ENCODE data around the gene OXSR1.
"Not testable (repeated sequence)": the region's sequence is repeated elsewhere in the genome, so short reads cannot be mapped to it uniquely, and the experiment has no call there.

Gene OXSR1

DNA sequence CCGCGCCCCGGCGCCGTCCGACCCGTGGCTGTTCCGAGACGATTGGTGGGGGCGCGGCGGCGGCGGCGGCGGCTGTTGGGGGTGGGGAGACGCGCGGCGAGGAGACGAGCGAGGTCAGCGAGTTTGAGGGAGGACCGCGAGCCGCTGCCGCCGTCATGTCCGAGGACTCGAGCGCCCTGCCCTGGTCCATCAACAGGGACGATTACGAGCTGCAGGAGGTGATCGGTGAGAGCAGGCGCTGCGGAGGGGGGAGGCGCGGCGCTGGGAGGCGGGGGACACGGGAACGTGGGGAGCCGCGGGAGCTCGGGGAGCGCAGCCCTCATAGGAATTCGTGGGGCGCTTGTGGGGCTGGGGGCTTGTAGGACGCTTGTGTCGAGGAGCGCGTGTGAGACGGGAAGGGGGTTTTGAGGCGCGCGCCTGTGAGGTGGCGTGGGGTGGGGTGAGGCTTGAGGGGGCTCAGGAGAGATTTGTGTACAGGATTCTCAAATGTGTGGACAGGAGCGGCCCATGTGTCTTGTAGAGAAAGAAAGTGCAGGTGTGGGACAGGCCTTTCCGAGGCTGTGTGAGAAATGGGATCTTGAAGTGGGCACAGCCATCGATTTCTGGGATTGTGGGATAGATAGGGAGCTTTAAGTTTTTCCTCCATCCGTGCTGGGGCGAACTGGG, 518 bp downstream of the OXSR1 start:
- no peak for DNase-seq (ENCODE audit: low spot score)

GRCh38 chr3:38167591-38167990, 2.3 kb downstream of the OXSR1 start:
- no peak for DNase-seq (ENCODE audit: low spot score)

DNA sequence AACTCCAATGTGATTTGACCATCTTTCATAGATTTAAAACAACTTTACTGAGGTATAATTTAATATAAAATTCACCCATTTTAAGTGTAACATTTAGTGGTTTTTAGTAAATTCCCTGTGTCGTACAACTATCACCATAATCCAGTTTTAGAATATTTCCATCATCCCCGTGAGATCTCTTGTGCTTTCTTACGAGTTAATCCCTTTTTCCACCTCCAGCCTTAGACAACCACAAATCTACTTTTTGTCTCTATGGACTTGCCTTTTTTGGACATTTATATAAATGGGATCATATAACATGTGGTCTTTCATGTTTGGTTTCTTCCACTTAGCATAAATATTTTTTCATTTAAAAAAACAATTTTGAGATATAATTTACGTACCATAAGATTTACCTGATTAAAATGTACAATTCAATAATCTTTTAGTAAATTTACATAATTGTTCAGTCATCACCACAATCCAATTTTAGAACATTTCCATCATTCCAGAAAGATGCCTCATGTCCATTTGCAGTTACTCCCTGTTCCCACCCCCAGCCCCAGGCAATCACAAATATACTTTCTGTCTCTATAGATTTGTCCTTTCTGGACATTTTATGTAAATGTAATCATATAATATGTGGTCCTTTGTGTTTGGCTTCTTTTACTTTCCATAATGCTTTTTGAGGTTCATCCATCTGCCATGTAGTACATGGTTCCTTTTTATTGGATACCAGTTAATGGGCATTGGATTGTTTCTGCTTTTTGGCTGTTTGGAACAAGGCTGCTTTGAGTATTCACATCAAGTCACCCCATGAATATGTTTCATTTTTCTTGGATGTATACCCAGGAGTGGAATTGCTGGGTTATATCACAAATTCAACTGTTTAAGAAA, 3.1 kb downstream of the OXSR1 start:
- DNase-seq (ENCODE audit: low spot score): no peak

DNA sequence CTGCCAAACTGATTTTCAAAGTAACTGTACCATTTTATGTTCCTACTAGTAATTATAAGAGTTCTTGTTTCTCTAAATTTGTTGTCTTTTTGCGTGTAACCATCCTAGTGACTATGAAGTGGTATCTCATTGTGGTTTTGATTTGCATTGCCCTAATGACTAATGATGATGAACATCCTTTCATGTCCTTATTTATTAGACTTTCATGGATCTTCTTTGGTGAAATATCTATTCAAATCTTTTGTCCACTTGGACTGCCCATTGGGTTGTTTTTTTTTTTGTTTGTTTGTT, 3.6 kb downstream of the OXSR1 start:
- DNase-seq (ENCODE audit: low spot score): no peak

- DNase-seq (ENCODE audit: low spot score): no peak
Observed at GRCh38 chr3:38170722-38171121, 5.4 kb downstream of the OXSR1 start.

DNA sequence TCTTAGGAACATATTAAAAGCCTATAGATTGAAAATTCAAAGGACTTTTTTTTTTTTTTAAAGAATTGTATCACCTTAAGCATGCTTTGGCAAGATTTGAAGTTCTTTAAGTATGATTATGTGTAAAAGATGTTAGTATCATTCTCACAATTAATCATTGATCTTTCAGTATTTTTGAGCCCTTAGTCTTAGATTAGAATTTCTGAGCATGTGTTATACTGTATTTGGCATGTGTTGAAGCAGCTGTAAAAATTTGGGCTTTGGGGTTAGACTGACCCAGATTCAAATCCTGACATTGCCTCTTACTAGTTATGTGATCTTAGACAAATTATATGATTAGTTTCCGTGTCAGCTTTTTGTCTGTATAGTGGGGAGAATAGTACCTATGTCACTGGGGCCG, 6.3 kb downstream of the OXSR1 start:
- no peak for DNase-seq (ENCODE audit: low spot score)

- no peak for DNase-seq (ENCODE audit: low spot score)
Observed at GRCh38 chr3:38173834-38174418, 8.6 kb downstream of the OXSR1 start.

- DNase-seq (ENCODE audit: low spot score): no peak
Observed at GRCh38 chr3:38177181-38177580, 11.8 kb downstream of the OXSR1 start.

- DNase-seq (ENCODE audit: low spot score): no peak
Observed at GRCh38 chr3:38186781-38187180, 21.4 kb downstream of the OXSR1 start.

DNA sequence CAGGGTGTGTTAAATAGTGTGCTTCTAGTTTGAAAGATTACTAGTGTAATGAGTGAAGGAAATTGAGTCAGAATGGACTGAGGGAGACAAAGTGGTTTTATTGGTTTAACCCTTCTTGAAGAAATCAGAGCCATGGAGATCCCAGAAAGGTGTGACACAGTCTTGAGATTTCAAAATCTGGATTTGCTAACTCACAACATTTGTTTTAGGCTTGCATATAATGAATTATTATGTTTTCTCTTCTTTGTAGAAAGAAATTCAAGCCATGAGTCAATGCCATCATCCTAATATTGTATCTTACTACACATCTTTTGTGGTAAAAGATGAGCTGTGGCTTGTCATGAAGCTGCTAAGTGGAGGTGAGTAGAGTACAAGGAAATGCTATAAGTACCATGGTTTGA, 25.1 kb downstream of the OXSR1 start:
- no peak for DNase-seq (ENCODE audit: low spot score)

DNA sequence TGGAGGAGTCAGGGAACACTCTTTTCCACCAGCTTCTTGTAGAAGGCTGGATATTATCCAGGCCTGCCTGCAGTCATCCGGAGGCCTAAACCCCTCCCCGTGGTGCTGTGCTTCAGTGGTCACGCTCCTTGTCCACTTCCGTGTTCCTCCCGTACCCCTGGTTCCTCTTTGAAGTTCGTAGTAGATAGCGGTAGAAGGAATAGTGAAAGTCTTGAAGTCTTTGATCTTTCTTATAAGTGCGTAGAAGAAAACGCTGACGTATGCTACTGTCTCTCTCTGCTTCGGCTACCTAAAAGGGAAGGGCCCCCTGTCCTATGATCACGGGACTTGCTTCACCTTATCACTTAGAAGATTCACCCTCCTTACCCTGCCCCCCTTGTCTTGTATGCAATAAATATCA, 37.6 kb downstream of the OXSR1 start:
- DNase-seq (ENCODE audit: low spot score): not testable (repeated sequence)

- DNase-seq (ENCODE audit: low spot score): no peak
Observed at GRCh38 chr3:38203690-38204089, 38.4 kb downstream of the OXSR1 start.

- no peak for DNase-seq (ENCODE audit: low spot score)
Observed at GRCh38 chr3:38204599-38205471, 39.5 kb downstream of the OXSR1 start.

GRCh38 chr3:38205472-38205805, 40.1 kb downstream of the OXSR1 start:
- no peak for DNase-seq (ENCODE audit: low spot score)

DNA sequence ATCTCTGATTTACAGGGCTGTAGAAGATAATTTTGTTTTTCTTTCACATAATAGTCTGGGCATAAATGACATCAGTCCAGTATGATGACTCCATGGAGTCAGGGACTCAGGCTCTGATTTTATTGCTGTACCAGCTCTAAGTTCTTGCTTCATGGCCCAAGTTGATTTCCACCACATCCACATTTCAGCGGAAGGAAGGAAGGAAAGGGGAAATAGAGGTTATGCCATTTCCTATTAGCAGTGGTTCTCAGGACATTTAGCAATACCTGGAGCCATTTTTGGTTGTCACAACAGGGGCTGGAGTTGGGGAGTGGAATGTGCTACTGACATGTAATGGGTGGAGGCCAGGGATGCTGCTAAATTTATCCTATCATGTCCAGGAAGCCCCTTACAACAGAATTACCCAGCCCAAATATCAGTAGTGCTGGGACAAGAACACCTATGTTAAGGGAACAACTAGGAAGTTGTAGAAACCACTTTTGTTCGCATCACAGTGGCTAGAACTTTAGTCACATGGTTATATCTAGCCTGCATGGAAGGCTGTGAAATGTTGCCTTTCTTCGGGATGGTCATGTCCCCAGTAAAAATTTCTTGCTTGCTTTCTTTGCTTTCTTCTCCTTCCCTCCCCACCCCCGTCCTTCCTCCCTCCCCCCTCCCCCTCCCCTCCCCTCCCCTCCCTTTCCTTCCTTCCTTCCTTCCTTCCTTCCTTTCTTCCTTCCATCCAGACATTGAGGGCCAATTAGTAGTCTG, 42.1 kb downstream of the OXSR1 start:
- DNase-seq (ENCODE audit: low spot score): no peak

GRCh38 chr3:38210141-38210757, 44.9 kb downstream of the OXSR1 start:
- no peak for DNase-seq (ENCODE audit: low spot score)

DNA sequence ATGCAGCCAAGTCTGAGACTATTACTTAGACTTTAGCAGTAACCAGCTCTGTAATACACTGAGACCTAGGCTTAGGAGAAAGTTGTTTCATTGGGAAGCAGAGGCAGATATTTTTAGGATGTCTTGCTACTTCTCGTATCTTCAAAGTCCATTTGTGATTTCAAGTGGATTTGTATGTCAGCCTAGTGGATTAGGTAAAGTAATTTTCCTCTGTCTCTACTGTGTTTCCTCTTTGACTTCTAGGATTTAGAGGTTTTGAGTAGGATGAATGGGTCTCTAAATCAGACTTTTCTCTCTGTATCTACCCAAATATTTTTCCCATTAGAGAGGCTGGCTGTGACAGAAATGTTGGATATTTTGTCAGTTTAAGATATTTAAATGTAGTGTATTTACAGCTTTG, 46.8 kb downstream of the OXSR1 start:
- no peak for DNase-seq (ENCODE audit: low spot score)

- no peak for DNase-seq (ENCODE audit: low spot score)
Observed at GRCh38 chr3:38214560-38214959, 49.2 kb downstream of the OXSR1 start.

DNA sequence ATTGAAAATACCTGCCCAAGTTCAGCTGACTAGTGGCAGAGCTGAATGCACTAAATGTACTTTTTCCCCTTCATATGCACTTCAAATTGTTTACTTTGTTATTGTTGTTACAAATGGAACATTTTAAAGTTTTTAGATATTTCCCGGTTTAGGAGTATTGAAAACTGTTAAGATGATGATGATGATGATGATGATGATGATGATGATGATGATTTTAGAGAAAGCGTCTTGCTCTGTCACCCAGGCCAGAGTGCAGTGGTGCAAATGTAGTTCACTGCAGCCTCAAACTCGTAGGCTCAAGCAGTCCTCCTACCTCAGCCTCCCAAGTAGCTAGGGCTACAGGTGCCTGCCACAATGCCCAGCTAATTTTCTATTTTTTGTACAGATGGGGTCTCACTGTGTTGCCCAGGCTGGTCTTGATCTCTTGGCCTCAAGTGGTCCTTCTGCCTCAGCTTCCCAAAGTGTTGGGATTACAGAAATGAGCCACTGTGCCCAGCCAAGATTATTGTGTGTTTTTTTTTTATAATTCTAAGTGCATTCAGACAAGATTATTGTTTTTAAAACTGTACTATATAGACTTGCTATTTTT, 54.4 kb downstream of the OXSR1 start:
- DNase-seq (ENCODE audit: low spot score): no peak

DNA sequence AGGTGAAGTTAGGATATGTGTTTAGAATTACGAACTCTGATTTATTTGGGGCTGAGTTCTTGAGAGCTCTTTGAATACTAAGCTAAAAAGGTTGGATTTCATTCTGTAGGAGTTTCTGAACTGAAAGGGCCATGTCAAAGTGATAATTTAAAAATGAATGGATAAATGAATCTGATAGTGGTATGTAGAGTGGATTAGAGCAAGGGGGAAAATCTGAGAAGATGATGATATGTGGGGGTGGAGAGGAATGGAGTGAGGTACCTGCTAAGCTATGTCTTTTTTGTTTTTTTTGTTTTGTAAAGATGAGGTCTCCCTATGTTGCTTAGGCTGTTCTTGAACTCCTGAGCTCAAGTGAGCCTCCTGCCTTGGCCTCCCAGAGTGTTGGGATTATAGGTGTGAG, 55.7 kb downstream of the OXSR1 start:
- no peak for DNase-seq (ENCODE audit: low spot score)

GRCh38 chr3:38222032-38222634, 56.8 kb downstream of the OXSR1 start:
- DNase-seq (ENCODE audit: low spot score): no peak

Measured in kidney capillary endothelial cell (primary cell).